Endothelial cell of umbilical vein (primary cell): ENCODE results near the gene MAP2K1. TPM values are rescaled to one million over a fixed set of nuclear protein-coding genes. Genes with fewer than 3 reads are reported as not detected.
"Not testable (repeated sequence)": the region's sequence is repeated elsewhere in the genome, so short reads cannot be mapped to it uniquely, and the experiment has no call there.

ENCODE experiments used
- BruUV-seq: library from RNA; stranded (reverse); fragments of 400-500 nt; replicated peaks from 2 replicates; lab custom pipeline; 2021; lab: Mats Ljungman, UMichigan
- CTCF ChIA-PET: fragments of 300-600, 350-600 bp; sonication (Branson Sonifier 250); formaldehyde crosslinking; loops from one replicate; lab custom pipeline; 2021; ENCODE audit warnings: antibody characterized with exemption, inconsistent platforms; lab: Charles Lee
- POLR2A ChIA-PET: fragments of 300-600, 350-600 bp; sonication (Branson Sonifier 250); formaldehyde crosslinking; loops from one replicate; lab custom pipeline; 2021; ENCODE audit warnings: antibody characterized with exemption, inconsistent platforms; lab: Charles Lee
- DNase-seq: peaks from one replicate; pipeline ENCODE4 v3.0.0-alpha.2; 2011; ENCODE audit warnings: low read depth, low spot score
- FAIRE-seq: peaks from 2 replicates; lab custom pipeline; 2011; peaks lifted over from hg19 to GRCh38; lab: Jason Lieb, UNC
- H2AFZ ChIP-seq: 2 replicates; pipeline ENCODE4 v1.6.0; 2012; ENCODE audit warnings: low read depth, low read length, control low read depth, inconsistent platforms
- H3K27ac ChIP-seq: 2 replicates; pipeline ENCODE4 v1.5.1; 2011; ENCODE audit warnings: low read depth, mild to moderate bottlenecking, control low read depth, low read length, moderate library complexity; ENCODE audit not compliant: insufficient read depth
- H3K27me3 ChIP-seq, 2 experiments: 2 replicates each; pipeline versions ENCODE4 v1.6.0 to v1.6.1; 2011; ENCODE audit warnings: low read length in 2 of 2, mixed read lengths in 1 of 2; ENCODE audit not compliant: control insufficient read depth in 2 of 2, insufficient read depth in 2 of 2
- H3K36me3 ChIP-seq, 2 experiments: 2 replicates in 1 of 2; 3 replicates in 1 of 2; pipeline ENCODE4 v1.5.1; 2011; ENCODE audit warnings: low read length in 2 of 2, mild to moderate bottlenecking in 1 of 2, moderate library complexity in 1 of 2; ENCODE audit not compliant: control insufficient read depth in 2 of 2, insufficient read depth in 2 of 2; ENCODE audit errors: extremely low read depth in 1 of 2
- H3K4me1 ChIP-seq: 3 replicates; pipeline ENCODE4 v1.5.1; 2011; ENCODE audit warnings: mild to moderate bottlenecking, low read length; ENCODE audit not compliant: control insufficient read depth, insufficient read depth; ENCODE audit errors: extremely low read depth
- H3K4me2 ChIP-seq: 2 replicates; pipeline ENCODE4 v1.6.1; 2011; ENCODE audit warnings: low read length, control low read depth, mixed read lengths; ENCODE audit not compliant: insufficient read depth
- H3K4me3 ChIP-seq, 3 experiments: fragments of 200-600 bp in 1 of 3; sonication (generic), shearing (Covaris generic) in 1 of 3; replicated peaks in 1 of 3; 2 replicates each; pipeline ENCODE4 v1.5.1; 2011 to 2016; ENCODE audit warnings: control low read depth in 3 of 3, low read length in 3 of 3, mild to moderate bottlenecking in 2 of 3, inconsistent platforms in 1 of 3, low read depth in 1 of 3, moderate library complexity in 1 of 3; ENCODE audit not compliant: insufficient read depth in 1 of 3
- H3K79me2 ChIP-seq: 2 replicates; pipeline ENCODE4 v1.6.0; 2012; ENCODE audit warnings: low read length, inconsistent platforms; ENCODE audit not compliant: control insufficient read depth, insufficient read depth
- H3K9ac ChIP-seq: replicated peaks from 2 replicates; pipeline ENCODE3; 2011; ENCODE audit warnings: low read length, control low read depth; ENCODE audit not compliant: insufficient read depth; ENCODE audit errors: extremely low read depth
- H3K9me1 ChIP-seq: replicated peaks from 3 replicates; pipeline ENCODE4 v1.6.0; 2011; ENCODE audit warnings: mild to moderate bottlenecking, low read length; ENCODE audit not compliant: control insufficient read depth, insufficient read depth; ENCODE audit errors: extremely low read depth
- H3K9me3 ChIP-seq: replicated peaks from 2 replicates; pipeline ENCODE4 v1.5.1; 2012; ENCODE audit warnings: low read length, inconsistent platforms; ENCODE audit not compliant: control insufficient read depth, insufficient read depth
- H4K20me1 ChIP-seq: replicated peaks from 2 replicates; pipeline ENCODE3; 2011; ENCODE audit warnings: mild to moderate bottlenecking, low read length; ENCODE audit not compliant: control insufficient read depth, insufficient read depth; ENCODE audit errors: extremely low read depth
- EZH2 ChIP-seq: IDR thresholded peaks from 2 replicates; pipeline ENCODE4 v1.6.1; 2012; ENCODE audit warnings: borderline replicate concordance, low read depth, mild to moderate bottlenecking, moderate library complexity, low read length, inconsistent platforms; ENCODE audit not compliant: severe bottlenecking
- FOS ChIP-seq: IDR thresholded peaks from 2 replicates; pipeline ENCODE4 v1.6.1; 2011; ENCODE audit warnings: mild to moderate bottlenecking, low read length, moderate library complexity, borderline replicate concordance; ENCODE audit not compliant: insufficient read depth
- GATA2 ChIP-seq: IDR thresholded peaks from 2 replicates; pipeline ENCODE4 v1.7.0; 2011; ENCODE audit warnings: low read depth, mild to moderate bottlenecking, moderate library complexity, mixed read lengths, low read length; ENCODE audit not compliant: insufficient read length, insufficient read depth
- JUN ChIP-seq: IDR thresholded peaks from 2 replicates; pipeline ENCODE4 v1.6.1; 2011; ENCODE audit warnings: borderline replicate concordance, low read depth; ENCODE audit not compliant: insufficient read length, insufficient read depth
- MYC ChIP-seq: IDR thresholded peaks from one replicate; pipeline ENCODE4 v1.6.1; 2011; ENCODE audit warnings: mild to moderate bottlenecking, low read depth, low read length
- POLR2A ChIP-seq: IDR thresholded peaks from 2 replicates; pipeline ENCODE4 v1.6.1; 2012; ENCODE audit warnings: low read depth, mild to moderate bottlenecking, control low read depth, low read length
- POLR2AphosphoS5 ChIP-seq: IDR thresholded peaks from 2 replicates; pipeline ENCODE4 v1.6.1; 2012; ENCODE audit warnings: low read depth, mild to moderate bottlenecking, control low read depth, low read length, moderate library complexity; ENCODE audit not compliant: insufficient read depth
- dilution Hi-C: fragments of 300-500 bp; cut with MboI; formaldehyde crosslinking; loops from one replicate; pipeline ENCODE4 v1.15.0; 2019; ENCODE audit warnings: low sequenced_read_pairs; ENCODE audit not compliant: extremely low pct_ligation_motif_present
- intact Hi-C: fragments of 100-400 bp; cut with micrococcal nuclease; formaldehyde crosslinking; loops from one replicate; pipeline ENCODE4 v1.10.0; 2022
- polyA plus RNA-seq, 4 experiments: library from polyadenylated mRNA; depleted of rRNA in 3 of 4; stranded (reverse) in 3 of 4; unstranded in 1 of 4; fragments of >200 nt; gene quantifications; 2 replicates each; pipeline versions ENCODE4 v1.2.1 to v1.2.3, GENCODE V29; 2011 to 2012; ENCODE audit warnings: missing spikeins in 1 of 4
- total RNA-seq: library from RNA; stranded (reverse); gene quantifications from 2 replicates; pipeline ENCODE4 v1.2.3, GENCODE V29; 2021
- TF ChIP-seq, protein P1 (sequence below), 2 donors: IDR thresholded peaks; 1 replicate in 1 of 2; 2 replicates in 1 of 2; pipeline ENCODE4 v1.5.1; 2011; ENCODE audit warnings: low read length in 2 of 2, mild to moderate bottlenecking in 2 of 2, moderate library complexity in 2 of 2, control low read depth in 1 of 2, inconsistent platforms in 1 of 2, low read depth in 1 of 2; ENCODE audit not compliant: insufficient read depth in 1 of 2; ENCODE audit errors: extremely low read depth in 1 of 2
- TF ChIP-seq, protein P2 (sequence below): IDR thresholded peaks from 2 replicates; pipeline ENCODE4 v1.6.1; 2011; ENCODE audit not compliant: insufficient read depth, insufficient read length

The MAP2K1 gene
- total and polyA plus RNA-seq, 2 donors (not counting 3 experiments of a cell fraction or from before 2014, with no cell fraction given), result 30.9 to 45.1 TPM

DNA sequence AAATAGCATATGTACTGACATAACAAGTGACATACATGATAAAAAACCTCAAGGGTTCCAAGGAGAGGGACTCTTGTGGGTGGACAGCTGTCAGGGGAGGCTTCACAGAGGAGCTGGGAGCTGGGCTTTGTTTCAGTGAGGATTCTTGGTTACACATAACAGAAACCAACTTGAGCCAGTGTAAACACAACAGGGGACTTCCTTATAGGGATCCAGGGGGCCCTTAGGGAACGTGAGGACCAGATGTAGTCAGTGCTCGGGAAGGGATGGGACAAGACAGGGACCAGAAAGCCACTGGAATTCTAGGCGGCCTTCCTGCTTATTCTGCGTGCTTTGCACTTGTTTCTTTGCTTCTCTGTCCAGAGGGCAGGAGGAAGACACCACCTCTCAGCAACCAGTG, 75.9 kb downstream of the MAP2K1 start:
- Histone ChIP-seq H3K9me3 (no peaks in the 10 kb centered on the region), H3K27ac (no peak overlapping the region), H3K9ac (no peak overlapping the region), H3K9me1 (no peaks in the 10 kb centered on the region), H3K4me2 (no peak overlapping the region), H3K79me2 (peaks cover 2% of the 10 kb centered on the region), H2AFZ (no peak overlapping the region), H3K4me3 (no peak overlapping the region), H3K4me1 (peaks cover 12% of the 10 kb centered on the region), H4K20me1 (no peaks in the 10 kb centered on the region), H3K36me3 (no peaks in the 10 kb centered on the region), H3K27me3 (no peaks in the 10 kb centered on the region)
- intact Hi-C loops, result no loop called here
- dilution Hi-C loops, result no loop called here
- TF ChIP-seq FOS (no peak), GATA2 (no peak), EZH2 (no peak), MYC (no peak), JUN (no peak), POLR2AphosphoS5 (no peak), POLR2A (no peak)
- TF ChIP-seq, protein P1, sequence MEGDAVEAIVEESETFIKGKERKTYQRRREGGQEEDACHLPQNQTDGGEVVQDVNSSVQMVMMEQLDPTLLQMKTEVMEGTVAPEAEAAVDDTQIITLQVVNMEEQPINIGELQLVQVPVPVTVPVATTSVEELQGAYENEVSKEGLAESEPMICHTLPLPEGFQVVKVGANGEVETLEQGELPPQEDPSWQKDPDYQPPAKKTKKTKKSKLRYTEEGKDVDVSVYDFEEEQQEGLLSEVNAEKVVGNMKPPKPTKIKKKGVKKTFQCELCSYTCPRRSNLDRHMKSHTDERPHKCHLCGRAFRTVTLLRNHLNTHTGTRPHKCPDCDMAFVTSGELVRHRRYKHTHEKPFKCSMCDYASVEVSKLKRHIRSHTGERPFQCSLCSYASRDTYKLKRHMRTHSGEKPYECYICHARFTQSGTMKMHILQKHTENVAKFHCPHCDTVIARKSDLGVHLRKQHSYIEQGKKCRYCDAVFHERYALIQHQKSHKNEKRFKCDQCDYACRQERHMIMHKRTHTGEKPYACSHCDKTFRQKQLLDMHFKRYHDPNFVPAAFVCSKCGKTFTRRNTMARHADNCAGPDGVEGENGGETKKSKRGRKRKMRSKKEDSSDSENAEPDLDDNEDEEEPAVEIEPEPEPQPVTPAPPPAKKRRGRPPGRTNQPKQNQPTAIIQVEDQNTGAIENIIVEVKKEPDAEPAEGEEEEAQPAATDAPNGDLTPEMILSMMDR (IDR thresholded peaks at IDR 0.05; ENCODE audit: extremely low read depth in 1 of 2, insufficient read depth in 1 of 2, low read depth in 1 of 2, low read length in 2 of 2), result no peak
- TF ChIP-seq, protein P2, sequence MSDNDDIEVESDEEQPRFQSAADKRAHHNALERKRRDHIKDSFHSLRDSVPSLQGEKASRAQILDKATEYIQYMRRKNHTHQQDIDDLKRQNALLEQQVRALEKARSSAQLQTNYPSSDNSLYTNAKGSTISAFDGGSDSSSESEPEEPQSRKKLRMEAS, result no peak
- BruUV-seq, result no TSS peak
- no peak for FAIRE-seq
- ChIA-PET CTCF (no interaction called here), POLR2A (no interaction called here)
- DNase-seq, result no peak

DNA sequence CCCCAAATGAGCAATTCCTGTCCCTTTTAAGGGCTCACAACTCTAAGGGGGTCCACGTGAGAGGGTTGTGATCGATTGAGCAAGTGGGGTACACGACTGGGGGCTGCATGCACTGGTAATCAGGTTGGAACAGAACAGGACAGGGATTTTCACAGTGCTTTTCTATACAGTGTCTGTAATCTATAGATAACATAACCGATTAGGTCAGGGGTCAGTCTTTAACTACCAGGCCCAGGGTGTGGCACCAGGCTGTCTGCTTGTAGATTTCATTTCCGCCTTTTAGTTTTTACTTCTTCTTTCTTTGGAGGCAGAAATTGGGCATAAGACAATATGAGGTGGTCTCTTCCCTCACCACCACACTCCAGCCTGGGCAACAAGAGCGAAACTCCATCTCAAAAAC, 78.6 kb downstream of the MAP2K1 start:
- dilution Hi-C loops, CTCF ChIA-PET, H3K9me3 ChIP-seq, FAIRE-seq, H3K4me1 ChIP-seq, H3K27me3 ChIP-seq, BruUV-seq, H3K79me2 ChIP-seq, DNase-seq, H3K36me3 ChIP-seq, POLR2A ChIA-PET, H3K9ac ChIP-seq, intact Hi-C loops, H4K20me1 ChIP-seq, H3K9me1 ChIP-seq, H3K4me3 ChIP-seq, H3K4me2 ChIP-seq, H3K27ac ChIP-seq, H2AFZ ChIP-seq: not testable (repeated sequence)
